Stimulated activated CD4-positive, alpha-beta T cell treated with anti-CD3 and anti-CD28 coated beads, Interleukin-12 subunit alpha, Interleukin-12 subunit beta, amount 100 ng/mL, for 24 hours (primary cell): Measurements from ENCODE around the gene CD74.
A peak's percentile ranks its signal among the peaks of the same experiment; 100 is the strongest.
"Not testable (repeated sequence)": the region's sequence is repeated elsewhere in the genome, so short reads cannot be mapped to it uniquely, and the experiment has no call there.

ENCODE experiments used
- DNase-seq, 2 experiments: peaks; one replicate each; pipeline ENCODE4 v3.0.0-alpha.2; 2020; ENCODE audit warnings: low read depth in 2 of 2

Gene CD74

GRCh38 chr5:150441813-150442698, 29.3 kb upstream of the CD74 start:
- no peak for DNase-seq

DNA sequence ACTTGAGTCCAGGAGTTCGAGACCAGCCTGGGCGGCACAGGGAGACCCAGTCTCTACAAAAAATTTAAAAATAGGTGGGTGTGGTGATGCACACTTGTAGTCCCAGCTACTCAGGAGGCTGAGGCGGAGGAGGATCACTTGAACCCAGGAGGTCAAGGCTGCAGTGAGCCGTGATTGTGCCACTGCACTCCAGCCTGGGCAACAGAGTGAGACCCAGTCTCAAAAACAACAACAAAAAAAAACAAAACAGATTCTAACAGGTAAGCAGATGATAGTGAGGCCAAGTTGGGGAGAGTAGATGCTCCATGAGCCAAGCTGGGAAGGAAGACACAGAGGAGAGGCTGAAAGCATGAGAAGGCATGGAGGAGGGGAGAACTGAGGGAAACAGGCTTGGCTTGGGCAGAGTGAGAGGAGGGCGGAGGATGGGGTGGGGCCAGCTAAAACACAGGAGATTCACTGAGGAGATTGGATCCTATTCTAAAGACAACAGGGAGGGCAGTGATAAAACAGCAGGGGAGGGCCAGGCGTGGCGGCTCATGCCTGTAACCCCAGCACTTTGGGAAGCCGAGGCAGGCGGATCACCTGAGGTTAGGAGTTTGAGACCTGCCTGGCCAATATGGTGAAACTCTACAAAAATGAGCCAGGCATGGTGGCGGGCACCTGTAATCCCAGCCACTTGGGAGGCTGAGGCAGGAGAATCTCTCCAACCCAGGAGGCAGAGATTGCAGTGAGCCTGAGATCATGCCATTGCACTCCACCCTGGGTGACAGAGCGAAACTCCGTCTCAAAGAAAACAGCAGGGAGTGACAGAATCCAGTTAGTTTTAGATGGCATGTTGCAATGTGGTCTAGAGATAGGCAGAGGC, 28.5 kb upstream of the CD74 start:
- no peak for DNase-seq

DNA sequence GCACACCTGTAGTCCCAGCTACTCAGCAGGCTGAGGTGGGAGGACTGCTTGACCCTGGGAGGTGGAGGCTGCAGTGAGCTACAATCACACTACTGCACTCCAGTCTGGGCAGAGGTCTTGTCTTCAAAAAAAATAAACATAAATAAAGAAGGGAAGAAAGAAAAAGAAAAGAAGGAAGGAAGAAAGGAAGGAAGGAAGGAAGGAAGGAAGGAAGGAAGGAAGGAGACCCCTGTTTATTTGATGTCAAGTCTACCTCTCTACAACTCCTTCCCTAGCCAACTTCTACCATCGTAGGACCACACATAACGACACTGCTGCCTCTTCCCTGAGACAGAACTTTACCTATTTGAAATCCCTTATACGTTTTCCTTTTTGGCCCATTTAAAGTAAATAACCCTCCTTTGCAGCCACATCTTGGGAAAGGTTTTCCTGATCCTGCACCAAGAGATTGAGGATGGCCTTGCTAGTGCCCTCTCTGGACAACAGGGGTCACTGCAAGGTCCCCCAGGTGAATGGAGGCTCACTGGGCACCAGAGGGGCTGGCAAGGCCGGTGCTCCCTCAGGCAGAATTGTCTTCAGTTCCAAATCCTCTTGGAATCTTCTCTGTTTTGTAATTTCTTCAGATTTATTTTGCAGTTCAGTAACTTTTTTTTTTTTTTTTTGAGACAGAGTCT, 26.3 kb upstream of the CD74 start:
- DNase-seq: no peak

DNA sequence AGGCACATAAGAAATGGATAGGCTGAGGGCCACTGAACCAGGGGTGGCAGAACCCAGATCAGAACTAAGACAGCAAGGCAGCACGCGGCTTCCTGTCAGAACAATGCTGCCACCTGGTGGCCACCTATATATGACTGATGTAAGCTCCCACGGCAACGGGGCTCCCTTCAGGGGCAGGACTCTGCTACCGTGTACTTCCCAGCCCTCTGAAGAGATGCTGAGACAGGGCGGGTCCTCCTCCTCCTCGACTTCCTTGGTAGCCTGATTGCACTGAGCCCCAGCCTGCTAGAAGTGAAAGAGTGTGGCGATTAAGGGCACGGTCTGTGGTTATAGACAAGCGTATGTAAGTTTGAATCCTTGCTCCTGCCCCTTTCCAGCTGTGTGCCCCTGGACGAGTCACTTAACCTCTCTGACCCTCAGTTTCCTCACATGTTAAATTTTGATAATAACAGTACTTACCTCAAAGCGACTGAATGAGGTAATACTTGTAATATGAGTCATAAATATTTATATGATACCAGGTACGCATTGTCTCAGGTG, 23.5 kb upstream of the CD74 start:
- peak; percentile 81 to 94 for DNase-seq

- no peak for DNase-seq
Observed at GRCh38 chr5:150434464-150434863, 21.8 kb upstream of the CD74 start.

DNA sequence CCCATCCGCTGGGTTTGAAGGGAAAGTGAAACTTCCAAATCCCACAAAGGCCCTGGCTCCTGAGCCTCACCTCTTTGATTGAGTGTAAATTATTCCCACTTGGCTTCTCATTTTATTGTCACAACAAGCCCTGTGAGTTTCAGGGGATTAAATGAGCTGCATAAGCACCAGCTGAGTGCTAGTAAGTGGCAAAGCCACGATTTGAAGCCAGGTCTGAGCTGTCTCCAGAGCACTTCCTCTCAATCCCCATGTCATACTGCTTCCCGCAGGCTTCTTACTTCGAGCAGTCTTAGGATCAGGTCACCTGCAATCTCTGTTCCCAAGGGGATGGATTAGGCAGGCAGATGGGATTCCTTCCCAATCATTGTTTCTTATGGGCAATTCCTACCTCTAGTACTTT, 18.9 kb upstream of the CD74 start:
- no peak for DNase-seq

DNA sequence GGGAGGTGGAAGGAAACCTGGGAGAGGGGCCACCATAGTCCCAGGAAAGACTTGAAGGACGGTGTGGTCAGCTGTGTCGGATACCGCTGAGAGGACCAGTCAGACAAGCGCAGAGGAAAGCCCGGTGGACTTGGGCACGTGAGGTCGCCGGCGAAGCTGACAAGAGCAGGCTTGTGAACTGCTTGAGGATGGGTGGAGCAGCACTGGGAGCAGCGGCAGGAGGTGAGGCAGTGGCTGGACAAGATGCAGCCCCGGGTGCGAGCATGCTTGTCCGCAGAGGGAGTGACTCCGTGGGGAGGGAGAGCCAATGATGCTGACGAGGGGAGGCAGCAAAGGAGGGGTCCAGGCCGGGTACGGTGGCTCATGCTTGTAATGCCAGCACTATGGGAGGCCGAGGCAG, 18.3 kb upstream of the CD74 start:
- DNase-seq: no peak

DNA sequence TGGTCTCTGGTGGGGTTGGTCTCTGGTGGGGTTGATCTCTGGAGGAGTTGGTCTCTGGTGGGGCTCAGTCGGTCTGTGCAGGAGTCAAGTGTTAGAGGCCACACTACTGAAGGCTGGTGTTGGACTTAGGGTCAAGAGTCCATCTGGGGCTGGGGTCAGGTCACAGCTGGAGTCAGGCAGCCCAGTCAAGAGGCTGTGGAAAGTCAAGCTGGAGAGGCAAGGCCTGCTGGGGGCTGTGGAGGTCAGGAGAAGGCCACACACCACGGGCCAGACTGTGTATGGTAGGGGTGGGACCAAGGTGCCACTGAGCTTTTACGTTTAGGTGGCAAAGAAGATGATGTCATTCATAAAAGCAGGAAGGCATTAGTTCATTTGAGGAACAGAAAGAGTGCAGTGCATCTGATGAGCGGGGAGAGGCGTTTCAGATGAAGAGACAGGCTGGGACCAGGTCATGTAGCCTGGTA, 16.7 kb upstream of the CD74 start:
- no peak for DNase-seq

DNA sequence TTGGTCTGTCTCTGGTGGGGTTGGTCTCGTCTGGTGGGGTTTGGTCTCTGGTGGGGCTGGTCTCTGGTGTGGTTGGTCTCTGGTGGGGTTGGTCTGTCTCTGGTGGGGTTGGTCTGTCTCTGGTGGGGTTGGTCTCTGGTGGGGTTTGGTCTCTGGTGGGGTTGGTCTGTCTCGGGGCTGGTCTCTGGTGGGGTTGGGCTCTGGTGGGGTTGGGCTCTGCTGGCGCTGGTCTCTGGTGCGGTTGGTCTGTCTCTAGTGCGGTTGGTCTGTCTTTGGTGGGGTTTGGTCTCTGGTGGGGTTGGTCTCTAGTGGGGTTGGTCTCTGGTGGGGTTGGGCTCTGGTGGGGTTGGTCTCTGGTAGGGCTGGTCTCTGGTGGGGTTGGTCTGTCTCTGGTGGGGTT, 16.3 kb upstream of the CD74 start:
- DNase-seq: no peak

DNA sequence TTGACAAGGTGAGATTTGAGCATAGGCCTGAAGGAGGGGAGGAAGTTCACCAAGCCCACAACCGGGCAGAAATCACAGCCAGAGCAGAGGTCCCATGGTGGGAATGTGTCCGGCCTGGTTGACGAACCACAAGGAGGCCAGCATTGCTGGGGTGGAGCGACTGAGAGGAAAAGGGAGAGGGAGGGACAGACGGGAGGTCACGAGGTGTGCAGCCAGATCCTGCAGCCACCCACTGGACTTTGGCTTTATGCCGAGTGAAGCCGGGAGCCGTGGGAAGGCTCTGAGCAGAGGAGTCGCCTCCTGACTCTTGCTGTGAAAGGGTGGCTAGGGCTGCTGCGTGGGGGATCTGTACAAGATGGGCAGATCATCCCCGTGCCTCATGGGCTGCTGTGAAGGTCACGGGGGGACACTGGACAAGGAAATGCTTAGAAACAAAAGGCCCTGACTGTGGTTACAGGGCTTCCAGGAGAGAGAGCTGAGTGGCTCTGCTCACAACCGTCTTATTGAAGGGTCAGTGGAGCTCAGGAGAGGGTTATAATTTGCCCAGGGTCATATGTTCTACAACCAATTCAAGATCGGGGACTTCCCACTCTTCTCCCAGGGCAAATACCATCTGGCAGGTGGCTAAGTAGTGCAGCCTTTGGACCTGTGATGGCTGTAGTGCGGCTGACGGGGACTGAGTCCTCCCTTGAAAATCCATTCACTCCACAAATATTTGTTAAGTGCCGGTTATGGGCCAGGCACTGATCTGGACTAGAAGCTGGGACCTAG, 15.6 kb upstream of the CD74 start:
- no peak for DNase-seq

GRCh38 chr5:150426165-150426564, 13.5 kb upstream of the CD74 start:
- DNase-seq: not testable (repeated sequence)

GRCh38 chr5:150422758-150423157, 10.0 kb upstream of the CD74 start:
- DNase-seq: no peak

DNA sequence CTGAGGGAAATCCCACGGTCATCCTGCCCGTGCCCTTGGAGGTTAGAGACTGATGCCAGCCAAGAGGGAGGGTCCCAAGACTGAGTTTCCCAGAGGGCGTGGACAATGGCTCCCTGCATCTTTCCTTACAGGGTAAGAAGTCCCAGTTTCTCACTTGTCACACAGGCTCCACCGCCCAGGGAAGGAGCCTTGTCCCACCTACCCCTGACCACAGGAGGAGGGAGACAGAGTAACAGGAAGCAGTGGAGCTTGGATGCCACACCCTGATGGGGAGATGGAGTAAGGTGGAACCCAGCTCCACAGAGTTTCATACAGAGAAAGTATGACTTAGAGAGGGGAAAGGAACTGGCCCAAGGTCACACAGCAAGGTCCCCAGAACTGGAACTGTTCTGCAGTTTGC, 9.4 kb upstream of the CD74 start:
- DNase-seq: no peak

DNA sequence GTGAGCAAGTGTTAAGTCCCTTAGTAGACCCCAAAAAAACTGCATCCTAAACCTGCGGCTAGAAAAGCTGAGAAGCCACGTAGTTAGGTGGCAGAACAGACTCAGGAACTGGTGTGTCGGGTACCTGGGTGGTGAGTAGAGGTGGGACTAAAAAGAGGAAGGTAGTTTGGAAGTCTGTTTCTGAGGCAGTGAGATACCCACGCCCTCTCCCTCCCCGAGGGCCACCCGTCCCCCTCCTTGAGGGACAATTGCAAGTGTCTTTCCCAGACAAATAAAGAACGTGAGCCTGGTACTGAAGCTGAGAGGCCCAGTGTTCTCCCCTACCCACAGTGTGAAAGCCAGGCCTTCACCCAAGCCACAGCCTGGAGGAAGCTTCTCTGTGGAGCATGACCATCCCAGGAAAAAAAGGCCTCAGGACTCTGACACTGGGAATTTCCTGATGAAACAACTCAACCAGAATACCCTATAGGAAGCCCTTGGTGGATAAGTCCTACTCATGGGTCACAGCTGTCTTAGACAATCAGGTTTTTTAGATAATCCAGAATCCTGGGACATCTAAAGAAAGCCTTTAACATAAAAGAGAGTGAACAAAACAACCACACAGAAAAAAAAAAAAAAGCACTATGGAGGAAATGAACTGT, 7.0 kb upstream of the CD74 start:
- no peak for DNase-seq

GRCh38 chr5:150413902-150414790, 1.4 kb upstream of the CD74 start:
- DNase-seq: not testable (repeated sequence)

GRCh38 chr5:150413176-150413901, 629 bp upstream of the CD74 start:
- DNase-seq: no peak

GRCh38 chr5:150411245-150411979, 1.3 kb downstream of the CD74 start:
- peak; percentile 31 to 53 for DNase-seq
